CD4-positive, CD25-positive, alpha-beta regulatory T cell (primary cell): ENCODE data around the gene ANKRD11. TPM values are rescaled to one million over a fixed set of nuclear protein-coding genes. Genes with fewer than 3 reads are reported as not detected.
"Not testable (repeated sequence)": the region's sequence is repeated elsewhere in the genome, so short reads cannot be mapped to it uniquely, and the experiment has no call there.

Experiments
- ATAC-seq, 2 donors: fragments of 150-1000 bp; cut with Tn5 transposase; one replicate each; pipeline ENCODE4 v1.10.0; 2021; ENCODE audit warnings: low read depth in 2 of 2, moderate number of reproducible peaks in 2 of 2, moderate library complexity in 1 of 2
- DNase-seq, 3 donors: peaks; one replicate each; pipeline versions ENCODE4 v3.0.0 to v3.0.0-alpha.2; 2012 to 2022; ENCODE audit warnings: mixed read lengths in 1 of 3
- H3K27ac ChIP-seq: one replicate; pipeline ENCODE4 v1.7.0; 2013; ENCODE audit warnings: mild to moderate bottlenecking, low read length; ENCODE audit not compliant: insufficient read depth, poor library complexity, severe bottlenecking
- H3K27me3 ChIP-seq: one replicate; pipeline ENCODE4 v1.7.0; 2013; ENCODE audit warnings: low read length; ENCODE audit not compliant: control insufficient read depth, insufficient read depth
- H3K36me3 ChIP-seq: one replicate; pipeline ENCODE4 v1.7.0; 2013; ENCODE audit warnings: mild to moderate bottlenecking, low read length, moderate library complexity; ENCODE audit not compliant: control insufficient read depth, insufficient read depth
- H3K4me1 ChIP-seq: 2 replicates; pipeline ENCODE4 v1.7.0; 2013; ENCODE audit warnings: mild to moderate bottlenecking, low read length; ENCODE audit not compliant: insufficient read depth, control insufficient read depth, poor library complexity, severe bottlenecking
- H3K4me3 ChIP-seq: one replicate; pipeline ENCODE4 v1.7.0; 2013; ENCODE audit warnings: low read depth, mild to moderate bottlenecking, low read length, moderate library complexity
- H3K9me3 ChIP-seq, 2 experiments: 1 replicate in 1 of 2; 2 replicates in 1 of 2; pipeline ENCODE4 v1.7.0; 2013; ENCODE audit warnings: low read length in 2 of 2, mild to moderate bottlenecking in 1 of 2, moderate library complexity in 1 of 2; ENCODE audit not compliant: control insufficient read depth in 2 of 2
- H3K27ac Mint-ChIP-seq, 3 donors: one replicate each; pipeline ENCODE4 v1.8.0; 2020 to 2022; ENCODE audit warnings: mild to moderate bottlenecking in 3 of 3, mixed read lengths in 3 of 3, moderate library complexity in 2 of 3
- H3K27me3 Mint-ChIP-seq: one replicate; pipeline ENCODE4 v1.8.0; 2022; ENCODE audit warnings: mild to moderate bottlenecking, mixed read lengths
- H3K36me3 Mint-ChIP-seq: one replicate; pipeline ENCODE4 v1.8.0; 2020; ENCODE audit warnings: mixed read lengths
- H3K4me1 Mint-ChIP-seq, 4 donors: one replicate each; pipeline ENCODE4 v1.8.0; 2020 to 2022; ENCODE audit warnings: mixed read lengths in 4 of 4, mild to moderate bottlenecking in 1 of 4
- H3K4me3 Mint-ChIP-seq, 4 donors: one replicate each; pipeline ENCODE4 v1.8.0; 2020 to 2022; ENCODE audit warnings: mild to moderate bottlenecking in 4 of 4, mixed read lengths in 4 of 4, moderate library complexity in 3 of 4
- H3K9me3 Mint-ChIP-seq, 7 donors: one replicate each; pipeline ENCODE4 v1.8.0; 2020 to 2022; ENCODE audit warnings: mixed read lengths in 7 of 7, mild to moderate bottlenecking in 3 of 7, moderate library complexity in 2 of 7
- polyA plus RNA-seq, 4 donors: library from polyadenylated mRNA; unstranded; fragments of 300-500 nt; fragmentation: Illumina TruSeq; gene quantifications; one replicate each; pipeline ENCODE4 v1.2.3, GENCODE V29; 2021
- total RNA-seq: library from RNA; stranded (reverse); gene quantifications from one replicate; pipeline ENCODE4 v1.2.3, GENCODE V29; 2022

ANKRD11 gene
- total and polyA plus RNA-seq, 5 donors from 2014 or later: 8.7 to 323 (median 18.6) TPM

GRCh38 chr16:89442588-89442987, 47.8 kb downstream of the ANKRD11 start:
- peak overlapping the region; percentile 49 for H3K4me3 ChIP-seq
- peaks cover 96% of the 10 kb centered on the region for H3K4me1 ChIP-seq
- H3K9me3 ChIP-seq: no peaks in the 10 kb centered on the region
- peaks cover 3% of the 10 kb centered on the region for H3K36me3 Mint-ChIP-seq
- H3K36me3 ChIP-seq: no peaks in the 10 kb centered on the region
- H3K27me3 Mint-ChIP-seq: no peaks in the 10 kb centered on the region
- H3K4me1 Mint-ChIP-seq: peaks cover 57 to 95% (median 69%) of the 10 kb centered on the region in 4 donors
- H3K9me3 Mint-ChIP-seq: no peaks in the 10 kb centered on the region
- peak overlapping the region; percentile 36 for H3K27ac ChIP-seq
- no peak for ATAC-seq
- H3K4me3 Mint-ChIP-seq: peak overlapping the region; percentile 77 to 85 (median 82)
- DNase-seq: no peak
- no peaks in the 10 kb centered on the region for H3K27me3 ChIP-seq
- H3K27ac Mint-ChIP-seq: peak overlapping the region; percentile 85 to 98 (median 89)

GRCh38 chr16:89439659-89440058, 50.7 kb downstream of the ANKRD11 start:
- no peaks in the 10 kb centered on the region for H3K9me3 ChIP-seq
- no peaks in the 10 kb centered on the region for H3K27me3 ChIP-seq
- Mint-ChIP-seq H3K9me3 (no peaks in the 10 kb centered on the region), H3K4me3 (peak overlapping the region; percentile 4 to 82 (median 74)), H3K27ac (peak overlapping the region in 2 of 3 donors; percentile 85 to 93), H3K27me3 (no peaks in the 10 kb centered on the region), H3K36me3 (peaks cover 14% of the 10 kb centered on the region), H3K4me1 (peaks cover 31 to 92% (median 62%) of the 10 kb centered on the region in 4 donors)
- DNase-seq: no peak
- H3K27ac ChIP-seq: peak overlapping the region; percentile 10
- no peak for ATAC-seq
- peak overlapping the region; percentile 31 for H3K4me3 ChIP-seq
- no peaks in the 10 kb centered on the region for H3K36me3 ChIP-seq
- H3K4me1 ChIP-seq: peaks cover 96% of the 10 kb centered on the region

GRCh38 chr16:89437991-89438390, 52.4 kb downstream of the ANKRD11 start:
- Mint-ChIP-seq H3K36me3 (peaks cover 20% of the 10 kb centered on the region), H3K4me1 (peaks cover 14 to 88% (median 55%) of the 10 kb centered on the region in 4 donors)
- no peak overlapping the region for H3K27ac ChIP-seq

GRCh38 chr16:89437251-89437987, 52.9 kb downstream of the ANKRD11 start:
- DNase-seq (no peak), ATAC-seq (no peak)
- Mint-ChIP-seq H3K36me3 (peaks cover 20% of the 10 kb centered on the region), H3K9me3 (no peaks in the 10 kb centered on the region), H3K27me3 (no peaks in the 10 kb centered on the region), H3K4me3 (peak overlapping the region; percentile 61 to 83 (median 78)), H3K27ac (peak overlapping the region; percentile 60 to 97 (median 86)), H3K4me1 (peaks cover 8 to 82% (median 50%) of the 10 kb centered on the region in 4 donors)
- Histone ChIP-seq H3K36me3 (no peaks in the 10 kb centered on the region), H3K4me1 (peaks cover 95% of the 10 kb centered on the region), H3K9me3 (no peaks in the 10 kb centered on the region), H3K27me3 (no peaks in the 10 kb centered on the region), H3K27ac (no peak overlapping the region), H3K4me3 (peak overlapping the region; percentile 69)

More at GRCh38 chr16:89437991-89438390, 52.4 kb downstream of the ANKRD11 start:
- DNase-seq (no peak), ATAC-seq (no peak)
- Histone ChIP-seq H3K36me3 (no peaks in the 10 kb centered on the region), H3K27me3 (no peaks in the 10 kb centered on the region), H3K9me3 (no peaks in the 10 kb centered on the region), H3K4me1 (peaks cover 95% of the 10 kb centered on the region), H3K4me3 (no peak overlapping the region)
- no peaks in the 10 kb centered on the region for H3K27me3 Mint-ChIP-seq
- no peaks in the 10 kb centered on the region for H3K9me3 Mint-ChIP-seq
- H3K27ac Mint-ChIP-seq: peak overlapping the region; percentile 8 to 97 (median 60)
- H3K4me3 Mint-ChIP-seq: peak overlapping the region; percentile 60 to 83 (median 69)

- peaks cover 0 to 71% (median 44%) of the 10 kb centered on the region in 4 donors for H3K4me1 Mint-ChIP-seq
- H3K4me1 ChIP-seq: peaks cover 95% of the 10 kb centered on the region
- no peaks in the 10 kb centered on the region for H3K27me3 ChIP-seq
- peaks cover 20% of the 10 kb centered on the region for H3K36me3 Mint-ChIP-seq
- DNase-seq: no peak
- H3K27ac ChIP-seq: peak overlapping the region; percentile 2
- ATAC-seq: no peak
- no peaks in the 10 kb centered on the region for H3K9me3 Mint-ChIP-seq
- H3K4me3 ChIP-seq: peak overlapping the region; percentile 69
- H3K4me3 Mint-ChIP-seq: peak overlapping the region; percentile 79 to 90 (median 85)
- H3K36me3 ChIP-seq: no peaks in the 10 kb centered on the region
- no peaks in the 10 kb centered on the region for H3K9me3 ChIP-seq
- peak overlapping the region in 2 of 3 donors; percentile 97 to 98 for H3K27ac Mint-ChIP-seq
- H3K27me3 Mint-ChIP-seq: no peaks in the 10 kb centered on the region
Observed at GRCh38 chr16:89436366-89436765, 54.0 kb downstream of the ANKRD11 start.

- not testable (repeated sequence) for H3K27me3 ChIP-seq, H3K9me3 Mint-ChIP-seq, H3K36me3 ChIP-seq, H3K27me3 Mint-ChIP-seq, H3K9me3 ChIP-seq, DNase-seq, ATAC-seq
- peak overlapping the region; percentile 29 for H3K27ac ChIP-seq
- Mint-ChIP-seq H3K36me3 (peaks cover 21% of the 10 kb centered on the region), H3K27ac (peak overlapping the region; percentile 80 to 98 (median 97)), H3K4me1 (peaks cover 0 to 58% (median 37%) of the 10 kb centered on the region in 4 donors), H3K4me3 (peak overlapping the region; percentile 79 to 90 (median 85))
- H3K4me3 ChIP-seq: peak overlapping the region; percentile 69
- peaks cover 89% of the 10 kb centered on the region for H3K4me1 ChIP-seq
Observed at GRCh38 chr16:89435059-89435458, 55.3 kb downstream of the ANKRD11 start.

GRCh38 chr16:89434490-89434889, 55.9 kb downstream of the ANKRD11 start:
- H3K36me3 Mint-ChIP-seq: peaks cover 21% of the 10 kb centered on the region
- Histone ChIP-seq H3K27me3 (no peaks in the 10 kb centered on the region), H3K4me3 (no peak overlapping the region), H3K4me1 (peaks cover 83% of the 10 kb centered on the region), H3K9me3 (no peaks in the 10 kb centered on the region), H3K27ac (peak overlapping the region; percentile 16), H3K36me3 (no peaks in the 10 kb centered on the region)
- H3K27me3 Mint-ChIP-seq: no peaks in the 10 kb centered on the region
- peaks cover 0 to 53% (median 34%) of the 10 kb centered on the region in 4 donors for H3K4me1 Mint-ChIP-seq
- no peaks in the 10 kb centered on the region for H3K9me3 Mint-ChIP-seq
- peak overlapping the region in 2 of 3 donors; percentile 74 for H3K27ac Mint-ChIP-seq
- ATAC-seq (no peak), DNase-seq (no peak)
- H3K4me3 Mint-ChIP-seq: peak overlapping the region in 3 of 4 donors; percentile 62 to 86 (median 79)
